Activated CD8-positive, alpha-beta memory T cell treated with anti-CD3 and anti-CD28 coated beads for 48 hours (primary cell): ENCODE results near the gene ANAPC5.

Source experiments
- DNase-seq, 3 experiments: peaks; one replicate each; pipeline ENCODE4 v3.0.0-alpha.2; 2020; ENCODE audit warnings: low read depth in 2 of 3, low spot score in 2 of 3

ANAPC5 gene

DNA sequence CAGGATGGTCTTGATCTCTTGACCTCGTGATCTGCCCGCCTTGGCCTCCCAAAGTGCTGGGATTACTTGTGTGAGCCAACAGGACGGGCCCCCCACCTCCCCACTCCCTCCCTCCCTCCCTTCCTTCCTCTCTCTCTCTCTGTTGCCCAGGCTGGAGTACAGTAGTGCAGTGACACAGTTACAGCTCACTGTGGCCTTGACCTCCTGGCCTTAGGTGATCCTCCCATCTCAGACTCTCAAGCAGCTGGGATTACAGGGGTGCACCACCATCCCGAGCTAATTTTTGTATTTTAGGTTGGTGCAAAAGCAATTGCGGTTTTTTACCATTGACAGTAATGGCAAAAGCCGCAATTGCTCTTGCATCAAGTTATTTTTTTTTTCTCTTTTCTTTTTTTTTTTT is 19.2 kb upstream of the ANAPC5 start:
- DNase-seq: no peak

GRCh38 chr12:121366063-121366459 is 13.8 kb upstream of the ANAPC5 start:
- DNase-seq: no peak

- DNase-seq: no peak
These were observed 13.3 kb upstream of the ANAPC5 start for GRCh38 chr12:121365416-121366062.

GRCh38 chr12:121364683-121365121 is 12.5 kb upstream of the ANAPC5 start:
- DNase-seq: no peak

GRCh38 chr12:121358073-121358472 is 5.9 kb upstream of the ANAPC5 start:
- DNase-seq: no peak

- DNase-seq: no peak
These were observed 5.1 kb upstream of the ANAPC5 start for GRCh38 chr12:121357331-121357730.

DNA sequence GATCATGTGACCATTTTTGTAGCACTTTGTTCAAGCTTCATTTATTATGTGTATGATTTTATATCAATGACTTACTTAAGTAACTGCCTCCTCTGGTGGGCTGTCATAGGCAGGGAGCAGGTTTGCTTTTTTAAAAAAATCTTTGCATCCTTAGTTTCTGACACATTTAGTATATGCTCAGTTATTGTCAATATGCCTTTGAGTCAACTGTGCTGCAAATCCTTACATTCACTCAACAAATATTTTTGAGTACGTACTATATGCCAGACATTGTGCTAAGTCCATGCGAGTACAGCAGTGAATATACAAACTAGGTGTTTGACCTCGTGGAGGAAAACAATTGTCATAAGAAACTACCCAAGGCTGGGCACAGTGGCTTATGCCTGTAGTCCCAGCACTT is 4.4 kb upstream of the ANAPC5 start:
- DNase-seq: no peak

GRCh38 chr12:121355818-121356217 is 3.6 kb upstream of the ANAPC5 start:
- no peak for DNase-seq

DNA sequence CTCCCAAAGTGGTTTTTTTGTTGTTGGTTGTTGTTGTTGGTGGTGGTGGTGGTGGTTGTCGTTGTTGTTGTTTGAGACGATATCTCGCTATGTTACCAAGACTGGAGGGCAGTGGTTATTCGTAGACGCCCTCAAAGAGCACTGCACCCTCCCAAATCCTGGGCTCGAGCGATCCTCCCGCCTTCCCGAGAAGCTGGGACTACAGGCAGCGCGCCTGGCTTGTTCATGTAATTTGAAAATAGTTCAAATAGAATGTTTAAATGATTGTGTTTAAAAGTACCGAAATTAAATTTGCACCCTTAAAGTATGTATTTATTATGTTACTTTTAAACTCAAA is 439 bp upstream of the ANAPC5 start:
- DNase-seq: no peak

- no peak for DNase-seq
These were observed 5.5 kb downstream of the ANAPC5 start for GRCh38 chr12:121346747-121347146.

- no peak for DNase-seq
These were observed 6.9 kb downstream of the ANAPC5 start for GRCh38 chr12:121345151-121345815.

GRCh38 chr12:121344506-121344905 is 7.7 kb downstream of the ANAPC5 start:
- no peak for DNase-seq

DNA sequence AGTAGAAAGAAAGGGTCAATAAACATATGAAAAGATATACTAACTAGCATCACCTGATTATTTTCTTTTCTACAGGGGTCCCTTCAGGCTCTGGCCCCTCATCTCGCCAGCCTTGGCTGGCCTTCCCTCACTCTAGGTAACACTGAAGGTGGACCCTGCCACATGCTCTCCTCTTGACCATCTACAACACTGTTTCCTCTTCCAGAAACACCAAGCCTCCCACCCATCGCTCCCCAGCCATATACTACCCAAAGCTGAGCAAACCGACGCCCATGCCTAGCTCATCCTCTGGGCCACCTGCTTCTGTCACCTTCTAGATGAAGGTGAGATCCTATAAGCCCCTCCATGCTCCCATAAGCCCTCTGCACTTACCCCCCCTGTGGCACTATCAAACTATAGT is 14.8 kb downstream of the ANAPC5 start:
- DNase-seq: no peak

DNA sequence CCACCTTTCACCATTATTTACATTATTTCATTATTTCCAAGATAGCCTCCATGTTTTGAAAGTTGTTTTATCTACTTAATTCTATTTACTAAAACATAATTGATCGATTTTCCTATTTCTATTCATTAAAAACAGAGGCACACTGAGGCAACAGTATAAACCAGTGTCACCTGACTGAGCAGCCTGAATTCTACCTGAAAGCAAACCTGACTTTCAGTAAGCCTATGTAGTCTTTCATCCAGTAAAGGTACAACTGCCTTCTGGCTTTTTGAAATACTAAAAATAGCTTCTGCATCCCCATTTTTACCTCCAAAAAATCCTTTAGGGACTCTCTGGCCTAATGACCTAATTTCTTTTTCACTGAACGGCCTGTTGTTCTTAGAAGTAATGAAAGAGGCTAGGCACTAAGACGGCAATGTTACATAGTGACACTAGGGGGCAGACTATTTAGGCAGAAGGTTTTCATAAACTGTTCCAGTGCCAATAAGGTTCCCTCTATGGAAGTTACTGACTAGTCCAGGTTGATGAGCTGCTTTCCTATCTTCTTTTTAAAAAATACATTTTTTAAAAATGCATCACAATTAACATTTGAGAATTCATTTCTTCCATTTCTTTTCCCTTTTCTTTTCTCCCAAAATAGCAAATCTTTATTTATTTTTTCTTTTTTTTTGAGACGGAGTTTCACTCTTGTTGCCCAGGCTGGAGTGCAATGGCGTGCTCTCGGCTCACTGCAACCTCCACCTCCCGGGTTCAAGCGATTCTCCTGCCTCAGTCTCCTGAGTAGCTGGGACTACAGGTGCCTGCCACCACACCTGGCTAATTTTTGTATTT is 17.5 kb downstream of the ANAPC5 start:
- DNase-seq: no peak

DNA sequence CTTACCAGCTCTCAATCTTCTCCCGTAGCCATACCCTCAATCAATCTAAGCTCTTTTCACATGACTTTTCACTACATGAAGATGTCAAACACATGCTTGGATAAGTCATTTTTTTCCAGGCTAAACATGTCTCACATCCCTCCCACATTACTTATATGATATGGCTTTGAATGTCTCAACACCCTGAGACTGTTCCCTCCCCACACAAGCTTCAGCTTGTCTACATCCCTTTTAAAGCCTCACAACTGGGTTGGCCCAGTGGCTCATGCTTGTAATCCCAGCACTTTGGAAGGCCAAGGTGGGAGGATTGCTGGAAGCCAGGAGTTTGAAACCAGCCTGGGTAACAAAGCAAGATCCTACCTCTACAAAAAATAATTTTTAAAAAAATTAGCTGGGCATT is 18.5 kb downstream of the ANAPC5 start:
- DNase-seq: no peak

GRCh38 chr12:121331248-121331647 is 21.0 kb downstream of the ANAPC5 start:
- DNase-seq: no peak

DNA sequence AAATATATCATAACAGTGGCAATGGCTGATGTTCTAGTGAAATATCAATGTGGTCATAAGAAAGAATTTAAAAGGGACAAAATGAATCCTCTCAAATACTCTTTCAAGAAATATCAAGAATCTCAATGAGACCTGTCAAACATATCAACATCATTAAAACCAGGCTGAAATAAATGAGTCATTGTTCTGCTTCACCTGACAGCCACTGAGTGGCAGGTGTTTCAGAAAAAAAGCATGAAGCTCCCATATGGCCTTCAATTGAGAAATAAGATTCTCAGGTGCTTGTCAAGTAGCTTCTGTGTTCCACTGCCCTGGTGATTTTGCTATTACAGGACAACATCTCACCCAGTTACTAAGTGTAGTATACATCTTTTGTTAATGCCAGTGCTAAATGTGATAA is 21.5 kb downstream of the ANAPC5 start:
- DNase-seq: no peak

DNA sequence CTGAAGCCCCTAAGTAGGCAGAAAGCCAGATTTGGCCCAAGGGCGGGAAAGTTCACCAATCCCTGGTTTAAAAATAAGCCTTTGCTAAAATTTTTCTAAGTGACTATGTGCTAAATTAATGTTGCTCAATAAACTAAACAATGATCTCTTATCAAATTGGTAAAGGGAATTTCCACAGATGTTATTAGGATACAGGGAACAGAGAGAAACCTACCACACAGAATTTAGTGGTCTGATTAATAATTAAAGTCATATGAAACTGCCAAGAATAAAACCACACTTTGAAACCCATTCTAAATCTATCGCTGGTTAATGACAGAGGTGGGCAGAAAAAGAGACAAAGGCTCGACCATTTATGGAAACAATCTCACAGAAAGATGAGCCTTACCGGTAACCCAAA is 22.0 kb downstream of the ANAPC5 start:
- DNase-seq: no peak

DNA sequence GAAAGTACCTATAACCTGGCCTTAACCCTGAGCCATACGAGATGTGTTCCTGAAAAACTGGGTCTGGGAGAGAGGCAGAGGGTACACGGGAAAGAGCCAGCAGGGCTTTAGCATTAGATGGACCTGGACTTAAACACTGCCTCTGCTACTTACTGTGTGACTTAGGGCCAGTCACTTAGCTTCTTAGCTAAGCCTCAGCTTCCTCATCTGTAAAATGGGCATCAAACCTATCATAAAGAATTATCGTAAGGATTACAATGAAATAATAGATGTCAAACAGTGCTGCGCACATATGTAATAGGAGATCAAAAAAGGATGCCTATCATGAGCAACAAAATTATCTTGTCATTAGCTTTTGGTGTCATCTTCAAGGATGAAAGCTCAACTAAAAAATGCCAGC is 23.6 kb downstream of the ANAPC5 start:
- no peak for DNase-seq

- DNase-seq: no peak
These were observed 25.1 kb downstream of the ANAPC5 start for GRCh38 chr12:121326996-121327674.

- DNase-seq: no peak
These were observed 26.3 kb downstream of the ANAPC5 start for GRCh38 chr12:121325922-121326396.

DNA sequence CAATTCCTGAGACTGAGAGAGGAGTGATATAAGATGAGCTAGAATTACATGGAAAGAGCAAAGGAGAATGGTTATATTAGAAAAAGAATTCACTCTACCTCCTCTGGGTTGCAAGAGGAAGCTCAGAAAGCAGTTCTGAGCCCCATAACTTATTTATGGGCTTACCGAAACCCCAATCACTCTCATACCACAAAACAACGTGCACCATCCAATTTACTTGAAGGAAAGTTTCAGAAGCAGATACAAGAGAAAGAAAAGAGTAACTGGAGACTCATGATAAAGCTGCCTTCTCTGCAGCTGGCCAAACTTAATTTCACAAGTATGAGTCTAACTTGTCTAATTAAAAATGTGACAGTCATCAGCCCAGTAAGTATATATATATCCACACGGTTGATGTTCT is 28.3 kb downstream of the ANAPC5 start:
- no peak for DNase-seq
